ENCODE measurements around the gene ASAP3.

- TF ChIP-seq CTCF (IDR thresholded peaks at IDR 0.05) (no peak), RARB (CRISPR knock-in tag; IDR thresholded peaks at IDR 0.05) (no peak), SMC3 (IDR thresholded peaks at IDR 0.05) (no peak), JUNB (IDR thresholded peaks at IDR 0.05) (no peak), MAX (IDR thresholded peaks at IDR 0.05) (no peak), REST (IDR thresholded peaks at IDR 0.05) (no peak), KDM5A (IDR thresholded peaks at IDR 0.05) (no peak), MAFK (IDR thresholded peaks at IDR 0.05; ENCODE audit: partially characterized antibody) (no peak), HDAC2 (IDR thresholded peaks at IDR 0.05) (no peak)
Observed at GRCh38 chr1:23517581-23517980, 33.6 kb upstream of the ASAP3 start.

Measured in A549 (cell line).